GM12873 (cell line): ENCODE data around the gene TACSTD2.

ENCODE experiments used
- CTCF ChIP-seq: IDR thresholded peaks from 2 replicates; pipeline ENCODE4 v1.5.1; 2012; ENCODE audit warnings: low read depth, mild to moderate bottlenecking, moderate library complexity, low read length, control low read depth; ENCODE audit not compliant: insufficient read depth; ENCODE audit errors: missing control alignments

The TACSTD2 gene

GRCh38 chr1:58551186-58552140 lies 25.6 kb downstream of the TACSTD2 start:
- no peak for TF ChIP-seq CTCF

DNA sequence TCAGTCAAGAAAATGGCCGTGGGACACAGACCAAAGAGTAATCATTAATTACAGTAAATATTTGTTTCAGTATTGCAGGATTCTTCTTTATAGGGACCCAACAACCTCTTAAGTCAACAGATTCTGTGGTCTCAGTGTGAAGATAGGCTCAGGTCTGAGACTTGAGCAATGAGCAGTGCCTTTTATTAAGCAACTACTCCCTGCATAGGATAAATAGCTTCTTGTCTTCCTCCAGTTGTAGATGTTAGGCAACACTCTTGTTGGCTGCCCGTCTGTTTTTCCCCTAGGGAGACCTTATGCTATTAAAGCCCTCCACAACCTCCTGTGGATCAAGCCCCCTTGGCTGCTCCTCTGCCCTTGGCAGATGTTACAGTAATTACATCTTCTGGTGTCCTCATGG lies 28.7 kb downstream of the TACSTD2 start:
- no peak for TF ChIP-seq CTCF

GRCh38 chr1:58546520-58547308 lies 30.3 kb downstream of the TACSTD2 start, which contains the start of gene OMA1:
OMA1 (minus strand) TSS chr1:58546726; CDS start chr1:58539294, 7,432 bp downstream.
- TF ChIP-seq CTCF: peak; percentile 98

DNA sequence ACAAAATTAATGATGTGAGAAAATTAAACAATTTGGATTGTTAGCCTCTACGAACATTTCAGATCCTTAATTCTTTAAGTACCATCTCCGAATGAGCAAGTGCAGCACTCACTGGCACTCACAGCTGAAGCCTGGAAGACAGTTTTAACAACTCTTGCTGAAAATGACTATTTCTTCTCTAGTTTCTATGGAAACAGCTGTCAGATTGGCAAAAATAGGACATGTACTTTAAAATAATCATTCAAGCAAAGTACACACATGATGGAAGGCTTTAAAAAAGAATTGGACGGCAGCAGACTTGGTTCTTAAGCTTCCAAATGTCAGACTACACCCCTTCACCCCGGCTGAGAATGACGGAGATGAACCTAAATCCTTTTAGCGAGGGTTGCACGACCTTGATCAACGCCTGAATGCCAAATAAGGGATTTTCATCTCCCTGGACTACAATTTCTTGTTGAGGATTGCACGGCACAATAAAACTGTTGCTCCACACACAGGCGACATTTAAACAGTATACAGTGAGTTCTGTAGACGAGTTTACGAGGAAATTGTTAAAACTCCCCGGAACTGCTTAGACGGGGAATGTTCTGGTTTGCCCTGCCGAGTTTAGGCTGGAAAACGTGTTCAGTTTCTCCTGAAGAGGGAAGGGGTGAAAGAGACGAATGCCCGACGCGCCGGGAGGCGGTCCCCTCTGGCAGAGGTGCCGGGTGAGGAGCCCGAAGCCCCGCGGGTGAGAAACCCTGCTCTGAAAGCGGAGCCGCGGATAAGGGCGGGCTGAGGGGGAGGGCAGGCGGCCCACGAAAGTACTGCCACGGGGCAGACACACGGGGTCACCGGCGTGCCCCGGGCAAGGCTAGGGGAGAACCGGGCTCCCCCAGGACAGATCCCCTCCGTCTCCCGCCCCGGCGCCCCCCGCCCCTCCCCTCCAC lies 31.2 kb downstream of the TACSTD2 start:
- TF ChIP-seq CTCF: no peak

- no peak for TF ChIP-seq CTCF
Measured at GRCh38 chr1:58543260-58543659, 33.8 kb downstream of the TACSTD2 start.

- no peak for TF ChIP-seq CTCF
Measured at GRCh38 chr1:58539553-58539952, 37.5 kb downstream of the TACSTD2 start.
